NCI-H526 (cell line): ENCODE results near the gene WDR27.
"Not testable (repeated sequence)": the region's sequence is repeated elsewhere in the genome, so short reads cannot be mapped to it uniquely, and the experiment has no call there.

Experiments used
- DNase-seq, 2 experiments: peaks; one replicate each; lab custom pipeline; 2025; lab: John Stamatoyannopoulos, UW

Gene WDR27

DNA sequence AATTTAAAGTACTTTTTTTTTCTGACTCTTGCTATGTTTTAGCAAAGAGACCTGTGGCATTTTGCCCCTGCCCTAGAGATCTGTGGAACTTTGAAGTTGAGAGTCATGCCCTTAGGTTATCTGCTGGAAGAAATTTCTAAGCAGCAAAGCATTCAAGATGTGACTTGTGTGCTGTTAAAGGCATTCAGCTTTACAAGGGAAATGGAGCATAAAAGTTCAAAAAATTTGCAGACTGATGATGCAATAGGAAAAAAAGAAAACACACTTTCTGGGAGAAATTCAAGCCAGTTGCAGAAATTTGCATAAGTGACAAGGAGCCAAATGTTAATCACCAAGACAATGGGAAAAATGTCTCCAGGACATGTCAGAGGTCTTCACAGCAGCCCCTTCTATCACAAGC lies 267.3 kb downstream of the WDR27 start:
- not testable (repeated sequence) for DNase-seq

- DNase-seq = no peak
Observed at GRCh38 chr6:169429001-169429400, 272.8 kb downstream of the WDR27 start.

- no peak for DNase-seq
Observed at GRCh38 chr6:169428532-169428931, 273.3 kb downstream of the WDR27 start.

- DNase-seq = no peak
Observed at GRCh38 chr6:169427856-169428255, 274.0 kb downstream of the WDR27 start.

DNA sequence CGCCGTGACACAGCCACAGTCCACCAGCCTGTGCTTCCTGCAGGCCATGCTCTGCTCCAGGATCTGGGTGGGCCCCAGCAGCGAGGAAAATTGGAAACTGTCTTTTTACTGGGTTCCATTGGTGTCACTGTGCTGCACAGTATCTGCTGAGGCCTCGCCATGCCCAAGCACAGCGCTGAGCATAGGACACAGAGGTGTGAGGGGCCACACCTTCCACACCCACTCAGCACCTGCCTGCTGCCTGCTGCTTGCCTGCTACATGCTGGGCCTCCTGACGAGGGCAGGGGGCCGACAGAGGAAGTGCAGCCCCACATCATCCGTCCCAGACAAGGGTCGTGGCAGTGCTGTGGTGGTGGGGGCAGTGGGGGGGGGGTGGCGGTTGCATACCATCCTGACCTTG lies 275.2 kb downstream of the WDR27 start:
- DNase-seq = no peak

- DNase-seq = no peak
Observed at GRCh38 chr6:169425628-169426370, 276.0 kb downstream of the WDR27 start.

DNA sequence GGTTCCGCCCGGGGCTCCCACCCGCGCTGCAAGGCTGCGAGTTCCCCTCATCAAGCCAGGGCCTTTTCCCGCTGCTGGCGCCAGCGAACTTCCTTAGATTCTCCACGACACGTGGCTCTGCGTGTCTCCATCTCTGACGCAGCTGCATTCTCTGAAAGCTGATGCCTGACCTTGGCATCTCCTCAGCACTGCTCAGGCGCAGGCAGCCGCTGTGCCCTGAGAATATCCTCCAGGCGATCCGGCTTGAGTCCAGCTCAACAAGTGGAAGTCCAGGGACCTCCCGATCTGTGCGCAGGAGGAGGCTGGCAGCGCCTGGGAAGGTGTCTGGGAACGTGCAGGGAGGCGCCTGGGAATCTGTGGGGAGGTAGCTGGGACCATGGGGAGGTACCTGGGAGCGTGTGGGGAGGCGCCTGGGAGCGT lies 277.0 kb downstream of the WDR27 start:
- DNase-seq = no peak

GRCh38 chr6:169424149-169424804 lies 277.6 kb downstream of the WDR27 start:
- no peak for DNase-seq

DNA sequence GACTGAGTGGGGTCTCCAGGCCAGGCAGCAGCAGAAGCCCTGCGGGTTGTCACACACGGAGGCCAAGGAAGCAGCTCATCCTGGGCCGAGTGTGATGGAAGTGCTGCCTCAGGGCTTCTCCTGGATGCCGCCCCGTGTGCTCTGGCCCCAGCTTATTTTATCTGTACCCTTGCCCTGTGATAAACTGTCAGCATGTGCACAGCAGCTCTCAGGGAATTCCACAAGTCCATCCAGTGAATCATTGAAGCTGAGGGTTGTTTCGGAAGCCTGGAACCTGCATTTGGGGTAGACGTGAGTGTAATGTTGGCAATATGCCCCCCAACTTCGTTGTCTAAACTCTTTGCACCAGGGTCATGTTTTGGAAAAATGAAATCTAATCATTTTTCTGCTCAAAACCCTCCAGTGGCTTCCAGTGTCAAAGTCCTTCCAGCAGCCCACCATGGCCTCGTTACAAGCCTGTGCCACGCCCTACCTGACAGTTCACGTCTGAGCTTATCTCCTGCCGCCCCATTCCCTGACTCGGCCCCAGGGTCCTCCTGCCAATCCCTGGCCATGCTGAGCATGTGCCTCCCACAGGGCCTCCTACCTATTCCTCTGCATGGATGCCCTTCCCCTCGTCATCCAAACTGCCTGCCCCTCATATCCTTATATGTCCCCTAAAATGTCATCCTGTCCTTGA lies 280.1 kb downstream of the WDR27 start:
- no peak for DNase-seq

- peak in 1 of 2 experiments; percentile 24 for DNase-seq
Observed at GRCh38 chr6:169420912-169421543, 280.8 kb downstream of the WDR27 start.

DNA sequence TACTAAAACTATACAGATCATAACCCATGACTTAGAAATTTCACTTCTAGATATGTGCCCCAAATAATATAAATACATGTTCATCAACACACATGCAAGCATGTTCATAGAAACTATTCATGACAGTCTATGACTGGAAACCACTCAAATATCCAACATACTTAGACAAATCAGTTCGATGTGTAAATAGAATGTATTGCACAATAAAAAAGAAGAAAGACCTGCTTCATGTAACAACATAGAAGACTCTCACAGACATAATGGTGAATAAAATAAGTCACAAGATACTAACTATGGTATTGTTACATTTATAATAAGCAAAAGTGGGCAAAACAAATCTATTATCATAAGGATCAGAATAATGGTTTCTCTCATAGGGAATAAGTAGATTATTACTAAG lies 284.7 kb downstream of the WDR27 start:
- DNase-seq = no peak

DNA sequence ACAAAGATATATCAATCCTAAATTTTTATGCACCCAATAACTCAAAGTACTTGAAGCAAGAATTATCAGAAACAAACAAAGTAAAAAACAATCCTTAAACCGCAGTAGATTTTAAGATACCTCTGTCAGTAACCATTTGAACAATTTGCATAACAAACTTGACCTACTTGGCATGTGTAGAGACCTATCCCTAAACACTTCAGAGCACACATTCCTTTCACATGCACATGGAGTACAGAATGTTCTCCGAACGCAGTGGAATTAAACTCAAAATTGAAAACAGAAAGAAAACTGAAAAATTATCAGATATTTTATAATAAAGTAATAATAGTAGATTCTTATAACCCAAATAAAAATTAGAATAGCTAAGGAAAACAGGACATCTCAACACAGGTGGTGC lies 285.6 kb downstream of the WDR27 start:
- no peak for DNase-seq

GRCh38 chr6:169415179-169415578 lies 286.6 kb downstream of the WDR27 start:
- no peak for DNase-seq

- DNase-seq = no peak
Observed at GRCh38 chr6:169411722-169412121, 290.1 kb downstream of the WDR27 start.

DNA sequence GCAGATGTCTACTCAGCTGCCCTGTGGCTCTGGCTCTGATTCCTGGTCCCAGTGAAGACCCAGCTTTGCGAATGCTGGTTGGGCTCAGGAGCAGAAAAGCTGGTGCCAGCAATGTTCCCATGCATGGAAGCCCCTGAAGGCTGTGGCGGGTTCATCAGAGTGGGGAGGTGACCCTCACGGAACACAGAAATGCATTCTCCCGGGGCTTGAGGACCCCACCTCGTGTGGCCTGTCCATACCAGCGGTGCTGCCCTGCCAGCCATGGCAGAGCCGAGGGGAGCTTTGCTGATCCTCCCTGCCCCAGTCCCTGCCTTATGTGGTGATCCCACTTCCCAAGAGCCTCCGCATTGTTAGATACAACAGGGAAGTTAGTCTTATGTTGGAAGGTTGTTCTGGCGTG lies 290.5 kb downstream of the WDR27 start:
- no peak for DNase-seq

GRCh38 chr6:169409742-169410312 lies 292.0 kb downstream of the WDR27 start:
- peak in 1 of 2 experiments; percentile 20 for DNase-seq

DNA sequence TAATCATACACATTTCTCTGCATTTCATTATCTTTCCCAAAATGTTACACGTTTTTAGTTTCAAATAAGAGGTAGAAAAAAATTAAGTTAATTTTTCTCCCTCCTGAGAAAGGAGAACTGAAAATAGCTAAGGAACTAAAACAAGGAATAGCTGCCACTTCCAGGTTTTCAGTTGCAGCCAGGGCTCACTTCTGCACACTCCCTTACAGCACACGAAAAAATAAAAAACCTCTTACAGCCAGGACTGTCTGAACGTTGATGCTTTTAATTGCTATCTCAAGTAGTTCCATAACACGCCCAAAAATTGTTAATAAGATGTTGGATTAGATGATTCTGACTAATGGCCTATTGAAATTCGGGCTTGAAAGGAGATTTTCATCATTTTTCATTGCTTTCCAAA lies 294.5 kb downstream of the WDR27 start:
- no peak for DNase-seq
